GM21526 (cell line): ENCODE results near the gene SRSF4.
"Not testable (repeated sequence)": the region's sequence is repeated elsewhere in the genome, so short reads cannot be mapped to it uniquely, and the experiment has no call there.

Experiments used
- ATAC-seq: cut with Tn5 transposase; IDR thresholded peaks from one replicate; pipeline ENCODE4 v1.9.1; 2021; ENCODE audit warnings: moderate library complexity; ENCODE audit not compliant: unreplicated experiment, low FRiP score

The SRSF4 gene

DNA sequence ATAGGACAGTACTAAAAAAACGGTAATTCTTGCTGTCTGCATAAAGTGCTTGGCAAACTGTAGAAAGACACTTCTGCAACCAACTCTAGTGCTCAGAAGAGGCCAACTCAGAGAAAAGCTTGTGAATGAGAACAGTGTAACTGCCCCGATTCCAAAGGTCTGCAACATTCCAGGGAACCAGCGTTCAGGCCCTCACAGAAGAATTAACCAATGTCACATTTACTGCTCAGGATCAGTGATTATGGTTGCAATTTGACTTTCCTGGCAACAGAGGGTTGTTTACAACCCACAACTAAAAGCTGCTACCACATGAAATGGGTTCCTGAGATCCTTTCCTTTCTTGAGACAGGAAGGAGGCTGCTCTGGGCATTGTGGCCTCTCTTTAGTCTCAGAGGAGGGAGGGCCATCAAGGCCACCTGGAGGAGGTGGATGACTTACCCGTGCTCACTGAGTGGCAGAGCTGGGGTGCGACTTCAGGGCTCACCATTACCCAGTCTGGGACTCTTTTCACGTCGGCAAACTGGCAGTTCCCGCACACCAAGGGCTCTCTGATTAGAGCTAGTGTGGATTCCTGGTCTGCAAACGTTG, 15.3 kb downstream of the SRSF4 start:
- no peak for ATAC-seq

DNA sequence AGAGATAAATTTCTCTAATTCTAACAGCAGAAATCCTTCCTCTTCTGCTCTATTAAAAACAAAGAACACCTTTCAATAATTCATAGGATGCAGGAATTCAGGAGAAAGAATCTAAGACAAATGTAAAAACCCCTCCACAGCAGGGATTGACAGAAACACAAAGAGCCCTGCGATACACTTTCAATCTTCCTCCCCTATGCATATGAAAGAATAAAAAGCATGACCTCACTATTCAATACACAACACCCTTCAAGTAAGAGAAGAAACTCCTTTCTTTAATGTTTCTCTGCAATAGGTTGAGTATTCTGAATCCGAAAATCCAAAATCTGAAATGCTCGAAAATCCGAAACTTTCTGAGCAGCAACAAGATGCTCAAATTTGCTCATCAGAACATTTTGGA, 17.1 kb downstream of the SRSF4 start:
- ATAC-seq = no peak

DNA sequence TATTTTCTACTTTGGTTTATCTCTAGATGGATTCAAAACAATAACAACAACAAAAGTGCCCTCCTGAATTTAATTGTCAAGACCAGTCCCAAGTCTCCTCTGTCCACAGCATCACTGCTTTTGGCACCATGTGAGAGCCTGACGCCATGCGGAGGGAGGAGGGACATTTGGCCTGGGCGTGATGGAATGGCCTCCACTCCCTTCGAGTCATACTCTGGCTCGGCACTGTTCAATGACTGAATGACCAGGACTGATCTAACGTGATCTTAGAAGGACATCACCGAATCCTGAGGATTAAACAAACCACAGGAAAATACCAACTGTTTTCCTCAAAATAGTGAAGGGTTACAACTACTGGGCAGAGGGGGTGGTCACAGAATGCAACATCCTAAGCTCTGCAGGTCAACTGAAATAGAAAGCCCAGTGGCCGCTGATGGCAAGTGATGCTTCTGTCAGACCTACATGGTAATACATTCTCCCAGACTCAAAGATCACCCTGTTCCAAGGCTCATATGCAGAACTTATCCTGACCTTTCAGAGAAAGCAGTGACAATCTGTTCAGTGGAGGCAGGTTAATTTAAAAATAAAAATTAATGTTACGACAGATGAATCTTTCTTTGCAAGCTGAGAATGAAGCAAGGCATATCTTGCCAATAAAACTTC, 19.1 kb downstream of the SRSF4 start:
- no peak for ATAC-seq

DNA sequence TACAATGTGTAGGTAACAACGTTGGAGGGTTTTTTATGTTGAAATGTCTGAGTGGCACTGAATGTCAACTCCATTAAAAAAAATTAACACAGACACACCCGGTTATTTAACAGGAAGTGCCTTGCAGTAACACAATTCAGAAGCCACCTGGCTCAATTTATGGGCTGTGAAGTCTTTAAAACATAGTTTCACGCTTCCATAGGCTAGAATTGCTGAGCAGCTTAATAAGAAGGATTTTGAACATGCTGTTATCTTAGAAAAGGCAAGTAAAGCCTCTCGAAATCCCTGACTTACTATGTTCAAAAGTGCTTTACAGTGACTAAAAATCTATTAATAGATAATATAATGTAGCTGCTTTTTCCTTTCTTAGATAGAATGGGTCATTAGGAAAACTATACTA, 19.7 kb downstream of the SRSF4 start:
- no peak for ATAC-seq

DNA sequence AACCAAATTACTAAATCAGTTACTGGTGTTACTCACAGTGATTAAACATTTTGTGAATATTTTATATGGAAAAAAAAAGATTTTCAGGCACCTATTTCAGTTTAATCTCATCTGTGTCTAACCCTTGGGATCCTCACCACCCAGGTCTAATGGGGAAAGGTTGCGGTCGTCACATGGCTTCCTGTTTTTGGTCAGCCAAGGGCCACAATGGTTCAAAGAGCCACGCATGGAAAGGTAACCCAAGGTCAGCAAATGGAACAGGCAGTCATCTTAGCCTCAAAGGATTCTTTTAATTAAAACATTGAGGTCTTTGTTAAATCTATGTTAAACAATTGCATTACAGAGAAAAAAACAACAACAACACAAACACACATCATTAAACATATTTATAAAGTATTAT, 21.9 kb downstream of the SRSF4 start:
- no peak for ATAC-seq

DNA sequence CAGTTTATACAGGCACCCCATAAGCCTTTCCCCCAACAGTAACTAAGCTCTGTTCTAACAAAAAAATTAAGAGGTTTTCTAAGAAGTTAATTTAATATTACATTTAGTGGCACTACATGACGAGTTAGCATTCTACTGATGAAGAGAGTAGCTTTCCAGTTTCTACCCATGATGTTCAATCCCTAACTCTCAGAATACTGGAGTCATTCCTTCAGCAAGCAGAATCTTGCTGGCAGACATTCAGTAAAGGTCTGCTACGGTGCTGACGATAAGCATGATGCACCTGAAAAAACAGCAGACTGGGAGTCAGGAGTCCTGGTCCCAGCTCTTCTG, 24.5 kb downstream of the SRSF4 start:
- ATAC-seq = no peak

DNA sequence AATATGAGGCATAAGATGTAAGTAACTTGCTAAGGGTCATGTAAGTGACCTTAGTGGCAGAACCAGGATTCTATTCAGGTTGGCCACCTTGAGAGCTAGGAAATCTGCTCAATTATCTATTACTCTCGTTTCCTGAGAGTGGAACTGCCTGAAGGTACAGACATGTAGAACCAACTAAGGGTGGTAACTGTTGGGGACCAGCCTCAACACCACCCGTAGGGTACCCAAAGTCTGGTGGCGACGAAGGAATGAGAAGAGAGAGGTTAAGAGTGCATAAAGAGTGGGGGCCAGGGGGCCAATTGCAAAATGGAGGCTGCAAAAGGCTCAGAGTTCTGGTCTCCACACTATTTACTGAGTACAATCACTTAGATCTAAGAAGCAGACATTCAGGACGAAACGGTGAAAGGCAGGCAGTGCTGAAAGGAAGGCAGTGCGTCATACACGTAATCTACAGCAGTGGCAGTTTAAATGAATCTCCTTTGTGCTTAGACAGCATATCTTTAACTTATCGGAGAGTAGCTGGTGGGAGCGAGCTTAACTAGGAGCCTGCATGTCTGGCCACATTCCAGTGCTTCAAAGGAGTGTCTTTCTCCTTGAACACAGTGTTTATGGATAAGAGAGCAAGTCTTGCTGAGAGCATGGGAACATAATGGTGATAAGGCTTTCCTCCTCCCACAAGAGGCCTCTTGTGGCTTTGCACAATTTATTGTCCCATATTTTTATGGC, 25.0 kb downstream of the SRSF4 start:
- ATAC-seq = no peak

DNA sequence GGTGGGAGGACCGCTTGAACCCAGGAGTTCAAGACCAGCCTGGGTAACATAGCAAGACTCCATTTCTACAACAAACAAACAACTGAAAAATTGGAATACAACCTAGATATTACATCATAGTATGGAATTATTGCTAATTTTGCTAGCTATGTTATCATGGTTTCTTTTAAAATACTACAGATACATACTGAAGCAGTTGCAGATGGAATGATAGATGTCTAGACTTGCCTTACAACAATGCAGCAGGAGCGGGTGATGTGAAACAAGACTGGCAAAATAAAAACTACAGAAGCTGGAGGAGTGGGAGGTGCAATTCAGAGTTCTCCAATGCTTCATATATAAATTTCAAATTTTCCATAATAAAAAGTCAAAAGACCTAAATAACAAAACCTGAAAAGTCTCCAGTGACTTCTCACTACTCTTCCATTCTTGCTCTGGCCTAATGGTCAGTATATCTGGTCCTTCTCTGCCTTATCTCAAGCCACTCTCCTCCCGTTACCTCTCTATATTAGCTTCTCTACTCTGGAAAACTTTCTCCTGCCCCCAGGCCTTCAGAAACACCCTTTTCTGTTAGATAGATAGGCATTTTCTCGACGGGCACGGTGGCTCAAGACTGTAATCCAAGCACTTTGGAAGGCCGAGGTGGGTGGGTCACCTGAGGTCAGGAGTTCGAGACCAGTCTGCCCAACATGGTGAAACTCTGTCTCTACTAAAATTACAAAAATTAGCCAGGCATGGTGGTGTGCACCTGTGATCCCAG, 29.5 kb downstream of the SRSF4 start:
- ATAC-seq = no peak

DNA sequence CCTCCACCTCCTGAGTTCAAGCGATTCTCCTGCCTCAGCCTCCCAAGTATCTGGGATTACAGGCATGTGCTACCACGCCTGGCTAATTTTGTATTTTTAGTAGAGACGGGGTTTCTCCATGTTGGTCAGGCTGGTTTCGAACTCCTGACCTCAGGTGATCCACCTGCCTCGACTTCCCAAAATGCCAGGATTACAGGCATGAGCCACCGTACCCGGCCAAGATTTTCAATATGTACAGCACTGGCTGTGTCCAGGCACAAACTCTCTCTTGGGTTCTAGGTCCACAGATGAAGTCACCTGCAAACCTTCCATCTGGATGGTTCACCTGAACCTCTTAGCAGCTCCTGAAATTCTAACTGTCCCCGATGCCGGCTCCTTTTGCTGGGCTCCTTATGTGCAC, 31.4 kb downstream of the SRSF4 start:
- not testable (repeated sequence) for ATAC-seq

DNA sequence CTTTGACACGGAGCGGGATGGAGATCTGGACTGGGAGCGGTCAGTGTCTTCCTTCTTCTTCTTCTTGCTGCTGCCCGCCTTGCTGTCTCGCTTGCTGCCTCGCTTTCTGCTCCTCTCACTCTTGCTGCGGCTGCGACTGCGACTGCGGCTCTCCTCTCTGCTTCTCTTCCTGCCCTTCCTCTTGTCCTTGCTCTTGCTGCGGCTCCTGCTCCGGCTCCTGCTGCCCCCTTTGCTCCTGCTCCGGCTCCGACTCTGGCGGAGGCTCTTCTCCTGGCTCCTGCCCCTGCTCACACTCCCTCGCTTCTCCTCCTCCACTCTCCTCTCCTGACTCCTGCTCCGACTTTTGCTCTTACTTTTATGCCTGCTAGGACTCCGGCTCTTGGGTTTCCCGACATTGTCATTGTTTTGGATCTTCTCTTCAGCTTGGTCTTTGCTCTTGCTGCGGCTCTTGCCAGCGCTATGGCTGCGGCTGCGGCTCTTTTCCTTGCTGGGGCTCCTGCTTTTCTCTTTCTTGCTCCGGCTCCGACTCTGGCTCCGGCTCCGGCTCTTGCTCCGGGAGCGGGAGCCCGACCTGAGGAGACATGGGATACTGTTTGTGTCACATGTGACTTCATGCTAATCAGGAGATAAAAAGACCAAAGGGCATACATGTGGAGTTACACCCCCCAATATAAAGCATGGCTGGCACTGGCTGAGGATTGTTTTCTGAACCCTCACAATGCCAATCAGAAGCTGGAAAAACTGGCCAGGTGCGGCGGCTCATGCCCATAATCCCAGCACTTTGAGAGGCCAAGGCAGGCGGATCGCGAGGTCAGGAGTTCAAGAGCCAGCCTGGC, 32.8 kb downstream of the SRSF4 start:
- ATAC-seq = no peak

DNA sequence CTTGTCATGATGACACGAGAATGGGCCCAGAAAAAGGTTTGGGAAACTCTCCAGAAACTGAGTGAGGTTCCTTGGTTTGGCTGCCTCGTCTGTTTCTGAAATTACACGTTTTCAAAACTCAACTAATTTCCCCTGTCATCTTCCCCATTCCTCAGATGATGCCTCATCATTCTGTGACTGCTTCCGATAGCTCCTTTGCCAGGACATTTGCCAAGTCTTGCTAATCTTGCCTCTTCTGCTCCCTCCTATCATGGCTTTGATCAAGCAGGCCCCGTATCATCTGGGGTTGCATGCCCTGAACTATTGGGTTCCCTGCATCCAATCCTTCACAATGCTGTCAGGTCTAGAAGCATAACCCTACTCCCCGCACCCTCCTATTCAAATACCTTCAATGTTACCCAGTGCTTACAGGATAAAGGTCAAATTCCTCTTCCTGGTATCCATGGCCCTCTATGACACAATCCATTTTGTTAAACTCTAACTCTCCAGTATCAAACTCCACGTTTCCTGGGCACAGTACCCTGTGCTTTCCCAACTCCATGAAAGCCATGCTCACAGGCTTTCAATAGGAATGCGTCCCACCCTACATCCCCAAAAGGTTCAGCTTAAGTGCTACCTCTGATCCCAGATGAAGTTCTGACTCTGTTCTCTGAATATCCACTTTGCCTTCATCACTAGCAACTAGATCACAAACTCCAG, 35.8 kb downstream of the SRSF4 start:
- no peak for ATAC-seq

DNA sequence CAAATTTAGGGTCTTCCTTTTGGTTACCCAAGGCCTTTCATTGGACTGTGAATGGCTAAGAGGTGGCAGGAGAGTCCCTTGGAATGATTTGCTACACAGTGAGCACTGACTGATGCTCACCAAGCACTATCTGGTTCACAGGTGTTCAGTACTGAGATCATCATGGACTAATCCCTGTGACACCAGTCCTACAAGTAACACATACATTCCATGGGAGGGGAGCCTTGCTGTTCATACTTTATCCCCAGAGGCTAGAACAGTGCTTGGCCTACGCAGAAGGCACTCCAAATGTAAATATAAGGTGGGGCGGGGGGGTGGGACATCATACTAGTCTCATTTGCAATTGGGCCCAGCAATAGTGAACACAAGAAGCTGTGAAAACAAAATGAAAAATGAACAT, 37.5 kb downstream of the SRSF4 start:
- no peak for ATAC-seq

DNA sequence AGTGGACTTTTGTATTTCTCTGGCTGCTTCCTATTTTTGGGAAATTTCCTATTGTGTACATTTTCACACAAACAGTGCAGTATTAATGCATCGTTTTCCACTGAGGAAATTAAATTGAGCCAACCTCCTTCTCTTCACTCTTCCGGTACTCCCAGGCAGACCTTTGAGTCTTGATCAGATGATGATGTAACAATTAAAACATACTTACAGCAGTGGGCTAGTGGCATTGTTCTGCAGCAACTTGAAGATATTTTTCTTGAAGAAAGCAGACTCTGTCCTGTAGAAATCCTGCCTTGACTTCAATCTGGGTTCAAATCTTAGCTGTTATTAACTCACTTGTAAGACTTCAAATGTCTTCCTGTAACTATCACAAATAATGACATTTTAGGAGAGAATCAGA, 39.0 kb downstream of the SRSF4 start:
- no peak for ATAC-seq

DNA sequence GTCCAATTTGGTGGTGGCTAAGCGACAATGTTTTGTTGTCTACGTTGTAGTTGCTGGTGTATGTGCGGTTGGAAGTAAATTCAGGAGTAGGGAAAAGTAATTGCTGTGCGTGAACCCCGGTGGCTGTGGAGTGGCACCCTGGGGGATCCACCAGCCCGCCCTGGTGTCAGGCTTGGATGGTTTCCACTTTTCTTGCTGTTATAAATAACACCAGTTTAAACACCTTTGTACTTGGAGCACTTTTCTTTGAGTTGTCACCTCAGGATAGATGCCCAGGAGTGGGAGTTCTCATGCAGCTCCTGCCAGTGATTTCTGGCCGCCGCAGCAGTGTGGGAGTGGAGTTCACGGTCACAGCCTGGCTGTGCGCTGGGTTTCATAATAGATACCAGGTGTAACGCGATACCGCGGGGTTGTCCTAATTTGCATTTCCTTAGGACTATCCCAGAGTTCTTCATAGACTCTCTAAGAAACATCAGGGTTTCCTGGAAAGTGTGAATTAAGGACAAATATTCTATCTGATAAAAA, 45.2 kb downstream of the SRSF4 start:
- no peak for ATAC-seq

DNA sequence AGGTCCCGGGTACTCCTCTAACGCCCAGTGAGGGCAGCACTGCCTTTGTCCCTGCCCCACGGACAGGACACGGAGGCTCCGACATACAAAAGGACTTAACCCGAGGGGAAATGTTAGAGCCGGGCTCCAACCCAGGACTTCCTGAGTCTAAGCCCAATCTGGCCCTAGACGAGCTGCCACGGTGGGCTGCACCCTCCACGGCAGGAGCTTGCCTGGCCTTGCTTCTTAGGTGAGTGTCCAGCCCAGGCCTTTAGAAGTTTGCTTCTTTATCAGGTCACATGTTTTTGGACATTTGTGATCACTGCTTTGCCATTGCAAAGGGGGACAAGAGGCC, 47.0 kb downstream of the SRSF4 start:
- ATAC-seq = no peak

DNA sequence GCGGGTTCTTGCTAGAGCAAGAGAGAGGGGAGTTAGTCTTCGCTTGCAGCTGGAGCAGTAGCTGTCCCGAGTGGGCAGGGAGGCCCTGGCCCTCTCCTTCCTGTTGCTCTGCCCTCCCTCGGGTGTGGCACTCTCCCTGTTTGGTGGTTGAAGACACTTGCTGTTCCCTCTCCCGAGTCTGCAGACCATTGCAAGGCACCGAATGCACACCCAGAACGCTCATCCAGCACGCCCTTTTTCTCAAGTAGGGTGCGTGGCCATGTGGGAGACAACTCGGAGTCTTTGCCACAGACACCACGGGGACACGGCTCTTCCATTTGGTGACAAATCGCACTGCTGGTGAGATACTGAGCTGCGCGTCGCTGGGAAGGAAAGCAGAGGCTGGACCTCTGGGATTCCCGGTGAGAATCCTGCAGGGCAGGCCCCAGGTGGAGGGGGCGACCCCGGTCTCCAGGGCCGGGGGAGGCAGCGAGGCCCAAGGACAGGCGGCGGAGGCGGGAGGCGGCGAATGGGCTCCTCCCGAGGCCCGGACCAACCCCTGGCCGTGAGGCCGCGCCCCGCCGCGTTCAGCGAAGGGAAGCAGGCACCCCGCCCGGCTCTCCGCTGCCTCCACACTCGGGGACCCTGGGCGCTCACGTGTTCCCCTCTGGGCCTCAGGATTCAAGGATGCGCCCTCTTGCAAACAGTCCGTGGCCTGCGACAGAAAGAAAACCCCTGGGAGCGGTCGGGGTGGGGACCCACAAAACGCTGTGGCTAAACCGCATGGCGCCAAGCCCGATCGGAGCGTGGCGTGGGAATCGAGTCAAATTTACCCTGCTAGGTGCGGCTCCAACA, 47.6 kb downstream of the SRSF4 start:
- no peak for ATAC-seq

DNA sequence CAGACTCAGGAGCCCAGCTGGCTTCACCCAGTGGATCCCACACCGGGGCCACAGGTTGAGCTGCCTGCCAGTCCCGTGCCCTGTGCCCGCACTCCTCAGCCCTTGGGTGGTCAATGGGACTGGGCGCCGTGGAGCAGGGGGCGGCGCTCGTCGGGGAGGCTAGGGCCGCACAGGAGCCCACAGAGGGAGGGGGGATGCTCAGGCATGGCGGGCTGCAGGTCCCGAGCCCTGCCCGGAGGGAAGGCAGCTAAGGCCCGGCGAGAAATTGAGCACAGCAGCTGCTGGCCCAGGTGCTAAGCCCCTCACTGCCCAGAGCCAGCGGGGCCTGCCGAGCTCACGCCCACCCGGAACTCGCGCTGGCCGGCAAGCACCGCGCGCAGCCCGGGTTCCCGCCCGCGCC, 50.6 kb downstream of the SRSF4 start:
- not testable (repeated sequence) for ATAC-seq

DNA sequence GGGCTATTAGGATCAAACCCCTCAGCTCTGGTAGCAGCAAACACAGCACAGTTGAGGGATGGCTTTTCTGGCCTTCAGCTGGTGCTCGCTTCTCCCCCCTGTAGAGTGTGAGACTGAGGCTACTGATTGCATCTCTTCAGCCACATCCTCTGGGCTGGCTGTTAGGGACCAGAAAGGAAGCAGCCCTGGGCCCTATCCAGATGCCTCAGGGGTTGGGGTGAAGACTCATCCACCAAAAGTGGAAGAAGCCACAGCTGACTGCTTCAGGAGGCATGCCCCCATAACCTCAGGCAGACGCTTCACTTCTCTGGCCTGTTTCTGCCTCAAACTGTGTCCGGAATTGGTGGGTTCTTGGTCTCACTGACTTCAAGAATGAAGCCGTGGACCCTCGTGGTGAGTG, 51.8 kb downstream of the SRSF4 start:
- ATAC-seq = no peak

DNA sequence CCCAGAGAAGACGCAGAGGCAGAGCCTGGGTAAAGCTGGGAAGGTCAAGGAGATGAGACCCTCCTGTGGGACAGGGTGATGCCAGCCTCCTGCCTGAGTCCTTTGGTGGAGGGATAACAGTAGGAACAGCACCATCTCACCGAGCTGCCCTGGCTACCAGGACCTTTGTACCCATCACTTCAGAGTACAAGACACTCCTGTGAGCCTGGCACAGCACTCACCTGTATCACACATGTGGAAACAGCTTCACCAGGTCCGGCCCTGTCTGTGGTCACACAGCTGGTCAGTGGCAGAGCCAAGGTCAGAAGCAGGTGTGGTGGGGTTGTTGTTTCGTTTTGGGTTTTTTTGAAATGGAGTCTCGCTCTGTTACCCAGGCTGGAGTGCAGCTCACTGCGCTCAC, 53.0 kb downstream of the SRSF4 start:
- ATAC-seq = no peak
